ENCODE data around the gene AGBL3.
"Not testable (repeated sequence)": the region's sequence is repeated elsewhere in the genome, so short reads cannot be mapped to it uniquely, and the experiment has no call there.

Gene AGBL3

GRCh38 chr7:135077642-135078041, 91.3 kb downstream of the AGBL3 start:
- DNase-seq, result no peak

GRCh38 chr7:135078051-135078450, 91.7 kb downstream of the AGBL3 start:
- no peak for DNase-seq

GRCh38 chr7:135079068-135079467, 92.8 kb downstream of the AGBL3 start:
- DNase-seq, result no peak

DNA sequence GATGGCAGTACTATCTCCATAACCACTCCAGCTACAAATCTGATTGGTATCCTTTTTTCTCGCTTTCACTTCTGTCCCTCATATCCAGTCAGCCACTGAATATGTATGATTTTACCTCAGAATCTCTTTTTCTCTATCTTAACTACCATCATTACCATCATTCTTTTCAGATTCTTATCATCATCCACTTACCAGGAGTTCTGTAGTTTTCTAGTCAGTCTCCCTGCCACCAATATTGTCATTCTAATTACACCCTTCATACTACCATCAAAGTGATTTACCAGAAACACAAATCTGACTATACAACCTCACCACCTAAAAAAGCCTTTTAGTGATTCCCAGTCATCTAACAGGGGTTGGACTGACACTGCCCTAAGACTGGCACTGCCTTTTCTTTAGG, 96.7 kb downstream of the AGBL3 start:
- no peak for DNase-seq

GRCh38 chr7:135088566-135088965, 102.3 kb downstream of the AGBL3 start:
- DNase-seq, result no peak

DNA sequence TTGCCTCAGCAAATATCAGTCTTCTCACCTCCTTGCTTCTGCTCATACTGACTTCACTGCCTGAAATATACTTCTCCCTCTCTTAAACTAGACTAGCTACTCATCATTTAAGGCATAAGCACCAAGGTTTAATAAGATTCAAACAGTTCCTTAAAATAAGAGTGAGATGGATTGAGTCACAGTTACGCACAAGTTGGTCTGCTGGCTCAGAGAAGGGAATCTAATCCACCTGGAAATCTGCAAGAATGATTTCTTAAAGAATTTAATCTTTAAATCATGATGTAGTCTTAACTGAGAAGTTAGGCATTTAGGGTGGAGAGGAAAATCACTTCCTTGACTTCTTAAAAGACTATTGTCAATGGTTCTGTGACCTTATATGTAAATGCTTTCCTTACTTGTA, 105.4 kb downstream of the AGBL3 start:
- DNase-seq, result no peak

GRCh38 chr7:135094472-135095237, 108.3 kb downstream of the AGBL3 start:
- DNase-seq, result no peak

- no peak for DNase-seq
Measured at GRCh38 chr7:135095450-135095849, 109.1 kb downstream of the AGBL3 start.

GRCh38 chr7:135098391-135098790, 112.1 kb downstream of the AGBL3 start:
- no peak for DNase-seq

DNA sequence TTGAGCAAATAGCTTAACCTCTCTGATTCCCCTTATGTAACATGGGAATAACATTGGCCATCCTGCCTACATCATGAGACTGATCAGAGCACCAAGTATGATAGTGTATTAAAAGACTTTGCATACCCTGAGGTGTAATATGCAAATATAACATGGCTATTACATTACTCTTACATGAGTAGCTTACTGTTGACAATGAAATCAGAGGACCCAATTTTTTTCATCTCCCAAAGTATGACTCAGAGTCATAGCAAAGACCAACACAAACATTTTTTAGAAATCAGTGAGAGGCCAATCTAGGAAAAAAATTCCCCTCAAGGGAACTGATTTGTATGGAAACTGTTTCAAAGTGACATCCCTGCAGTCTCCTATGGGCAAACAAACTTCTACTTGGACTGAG, 114.5 kb downstream of the AGBL3 start:
- DNase-seq, result no peak

DNA sequence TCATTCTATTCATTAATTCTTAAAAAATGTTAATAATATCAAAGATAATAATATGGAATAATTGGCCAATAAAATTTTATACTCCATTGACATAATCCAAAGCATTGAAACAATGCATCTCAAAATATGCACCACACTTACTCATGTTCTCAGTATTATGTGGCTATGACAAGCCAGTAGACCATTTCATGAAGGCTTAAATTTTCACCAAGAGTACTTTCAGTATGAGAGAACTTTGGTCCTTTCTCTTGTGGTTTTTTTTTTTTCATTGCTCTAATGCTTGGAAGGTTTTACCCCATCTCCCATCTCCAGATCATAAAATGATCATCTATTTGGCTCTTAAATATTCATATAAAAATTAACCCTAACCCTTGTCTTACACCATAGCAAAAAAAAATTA, 116.1 kb downstream of the AGBL3 start:
- DNase-seq, result no peak

GRCh38 chr7:135109562-135109961, 123.3 kb downstream of the AGBL3 start:
- no peak for DNase-seq

- DNase-seq, result no peak
Measured at GRCh38 chr7:135109976-135110375, 123.7 kb downstream of the AGBL3 start.

DNA sequence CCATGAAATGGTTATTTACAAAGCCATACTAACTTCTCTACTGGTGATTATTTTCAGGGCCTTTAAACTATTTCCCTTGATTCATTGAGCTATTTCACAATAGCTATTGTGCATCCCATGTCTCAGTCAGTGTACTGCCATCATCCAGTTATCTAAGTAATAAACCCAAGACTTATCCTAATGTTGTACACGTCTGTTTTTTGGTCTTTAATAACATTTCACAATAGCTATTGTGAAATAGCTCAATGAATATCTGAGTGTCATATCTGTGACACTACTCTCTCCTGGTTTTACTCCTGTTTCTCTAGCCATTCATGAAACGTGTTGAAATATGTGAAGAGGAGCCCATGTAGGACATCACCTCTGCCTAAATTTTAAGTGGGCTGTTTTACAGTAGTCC, 125.1 kb downstream of the AGBL3 start:
- DNase-seq, result no peak

DNA sequence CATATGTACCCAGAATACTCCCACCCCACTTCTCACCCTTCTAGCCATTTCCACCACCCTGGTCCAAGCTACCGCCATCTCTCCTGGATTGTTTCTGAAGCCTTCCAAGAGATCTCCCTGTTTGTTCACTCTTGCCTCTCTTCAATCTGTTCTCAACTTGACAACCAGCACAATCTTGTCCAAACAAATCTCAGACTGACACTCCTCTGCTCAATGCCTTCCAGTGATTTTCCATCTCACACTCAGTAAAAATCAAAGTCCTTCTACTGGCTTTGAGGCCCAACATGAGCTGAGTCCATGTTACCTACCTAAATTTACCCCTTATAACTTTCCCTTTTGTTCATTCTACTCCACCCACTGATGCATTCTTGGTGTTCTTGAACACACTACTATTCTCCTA, 128.3 kb downstream of the AGBL3 start:
- no peak for DNase-seq

GRCh38 chr7:135117096-135117495, 130.8 kb downstream of the AGBL3 start:
- DNase-seq, result no peak

GRCh38 chr7:135121868-135122267, 135.6 kb downstream of the AGBL3 start:
- no peak for DNase-seq

DNA sequence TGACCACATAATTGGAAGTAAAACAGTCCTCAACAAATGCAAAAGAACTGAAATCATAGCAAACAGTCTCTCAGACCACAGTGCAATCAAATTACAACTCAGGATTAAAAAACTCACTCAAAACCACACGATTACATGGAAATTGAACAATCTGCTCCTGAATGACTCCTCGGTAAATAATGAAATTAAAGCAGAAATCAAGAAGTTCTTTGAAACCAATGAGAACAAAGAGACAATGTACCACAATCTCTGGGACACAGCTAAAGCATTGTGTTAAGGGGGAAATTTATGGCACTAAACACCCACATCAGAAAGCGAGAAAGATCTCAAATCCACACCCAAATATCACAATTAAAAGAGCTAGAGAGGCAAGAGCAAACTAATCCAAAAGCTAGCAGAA, 138.3 kb downstream of the AGBL3 start:
- not testable (repeated sequence) for DNase-seq

DNA sequence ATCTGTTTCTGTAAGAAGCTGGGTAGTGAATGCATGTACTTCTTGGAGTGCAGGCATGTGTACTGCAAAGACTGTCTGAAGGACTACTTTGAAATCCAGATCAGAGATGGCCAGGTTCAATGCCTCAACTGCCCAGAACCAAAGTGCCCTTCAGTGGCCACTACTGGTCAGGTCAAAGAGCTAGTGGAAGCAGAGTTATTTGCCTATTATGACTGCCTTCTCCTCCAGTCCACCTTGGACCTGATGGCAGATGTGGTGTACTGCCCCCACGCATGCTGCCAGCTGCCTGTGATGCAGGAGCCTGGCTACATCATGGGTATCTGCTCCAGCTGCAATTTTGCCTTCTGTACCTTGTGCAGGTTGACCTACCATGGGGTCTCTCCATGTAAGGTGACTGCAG, 142.6 kb downstream of the AGBL3 start:
- DNase-seq, result no peak

- no peak for DNase-seq
Measured at GRCh38 chr7:135129579-135129978, 143.3 kb downstream of the AGBL3 start.

DNA sequence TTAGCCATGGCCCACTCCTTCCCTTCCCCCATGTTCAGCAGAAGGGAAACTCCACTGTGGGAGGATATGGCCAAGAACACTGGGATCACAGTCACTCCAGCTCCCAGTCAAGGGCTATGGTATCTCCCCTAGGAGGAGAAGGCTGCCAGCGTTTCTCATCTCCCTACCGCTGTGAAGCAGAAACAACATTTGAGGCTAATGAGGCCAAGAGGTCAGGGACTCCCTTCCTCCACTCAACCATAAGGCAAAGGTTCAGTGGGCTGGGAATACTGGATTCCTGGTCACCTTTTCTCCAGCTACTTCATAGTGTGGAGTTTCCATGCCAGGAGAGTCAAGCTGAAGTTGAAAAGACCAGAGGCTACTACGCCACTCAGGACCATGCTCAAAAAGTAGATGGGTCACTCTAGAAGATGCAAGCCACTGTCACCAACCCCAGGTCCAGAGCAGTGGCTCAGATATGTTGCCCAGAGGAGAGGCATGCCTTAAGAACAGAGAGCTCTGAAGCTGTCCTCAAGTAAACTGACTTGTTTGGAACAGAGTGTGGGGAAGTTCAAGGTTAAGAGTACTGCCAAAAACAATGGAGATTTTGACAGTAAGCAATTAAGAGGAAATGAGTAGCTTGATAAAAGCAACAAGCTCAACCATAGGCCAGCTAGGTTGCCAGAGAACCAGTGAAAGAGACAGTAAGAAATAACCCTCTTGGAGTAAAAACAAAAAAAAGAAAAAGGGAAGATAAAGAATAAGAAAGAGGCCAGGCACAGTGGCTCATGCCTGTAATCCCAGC, 157.8 kb downstream of the AGBL3 start:
- DNase-seq, result no peak

GRCh38 chr7:135147341-135147898, 161.1 kb downstream of the AGBL3 start:
- DNase-seq, result no peak

GRCh38 chr7:135147899-135148721, 161.8 kb downstream of the AGBL3 start, which contains the start of gene TMEM140:
Gene TMEM140 (plus strand): TSS chr7:135148072. CDS start chr7:135164442, 16,370 bp downstream.
- DNase-seq, result no peak
